HG03159 (cell line): Measurements from ENCODE around the gene PLEKHM3.

ENCODE experiments used
- ATAC-seq: cut with Tn5 transposase; IDR thresholded peaks from one replicate; pipeline ENCODE4 v1.9.1; 2021; ENCODE audit warnings: mild to moderate bottlenecking, moderate library complexity; ENCODE audit not compliant: unreplicated experiment

Gene PLEKHM3

GRCh38 chr2:207995887-207996286, 29.4 kb downstream of the PLEKHM3 start:
- ATAC-seq = no peak

GRCh38 chr2:207993151-207993763, 32.1 kb downstream of the PLEKHM3 start:
- no peak for ATAC-seq

- no peak for ATAC-seq
Measured at GRCh38 chr2:207991944-207992343, 33.4 kb downstream of the PLEKHM3 start.

- ATAC-seq = no peak
Measured at GRCh38 chr2:207990784-207991183, 34.5 kb downstream of the PLEKHM3 start.

- ATAC-seq = no peak
Measured at GRCh38 chr2:207988975-207989374, 36.4 kb downstream of the PLEKHM3 start.

GRCh38 chr2:207987025-207987716, 38.2 kb downstream of the PLEKHM3 start:
- ATAC-seq = no peak

GRCh38 chr2:207984765-207985480, 40.4 kb downstream of the PLEKHM3 start:
- no peak for ATAC-seq

- ATAC-seq = peak; percentile 80
Measured at GRCh38 chr2:207983641-207984042, 41.7 kb downstream of the PLEKHM3 start.

- no peak for ATAC-seq
Measured at GRCh38 chr2:207978177-207978948, 47.0 kb downstream of the PLEKHM3 start.

- ATAC-seq = no peak
Measured at GRCh38 chr2:207975921-207976320, 49.4 kb downstream of the PLEKHM3 start.

GRCh38 chr2:207974216-207974605, 51.1 kb downstream of the PLEKHM3 start:
- no peak for ATAC-seq

GRCh38 chr2:207970826-207971180, 54.5 kb downstream of the PLEKHM3 start:
- ATAC-seq = no peak

- ATAC-seq = no peak
Measured at GRCh38 chr2:207970147-207970825, 55.0 kb downstream of the PLEKHM3 start.

GRCh38 chr2:207969249-207969648, 56.1 kb downstream of the PLEKHM3 start:
- no peak for ATAC-seq

GRCh38 chr2:207967121-207967520, 58.2 kb downstream of the PLEKHM3 start:
- ATAC-seq = no peak

GRCh38 chr2:207960911-207961310, 64.4 kb downstream of the PLEKHM3 start:
- ATAC-seq = no peak

GRCh38 chr2:207960090-207960489, 65.2 kb downstream of the PLEKHM3 start:
- ATAC-seq = no peak

GRCh38 chr2:207956771-207957170, 68.6 kb downstream of the PLEKHM3 start:
- no peak for ATAC-seq

- ATAC-seq = no peak
Measured at GRCh38 chr2:207955456-207955855, 69.9 kb downstream of the PLEKHM3 start.

- ATAC-seq = no peak
Measured at GRCh38 chr2:207953354-207953753, 72.0 kb downstream of the PLEKHM3 start.
